GM12873 (cell line): ENCODE results near the gene DES.

Source experiments
- CTCF ChIP-seq: IDR thresholded peaks from 2 replicates; pipeline ENCODE4 v1.5.1; 2012; ENCODE audit warnings: low read depth, mild to moderate bottlenecking, moderate library complexity, low read length, control low read depth; ENCODE audit not compliant: insufficient read depth; ENCODE audit errors: missing control alignments

DES gene

GRCh38 chr2:219461669-219462068, 43.5 kb downstream of the DES start:
- TF ChIP-seq CTCF: no peak

GRCh38 chr2:219462349-219462748, 44.2 kb downstream of the DES start:
- no peak for TF ChIP-seq CTCF

GRCh38 chr2:219464286-219465032, 46.3 kb downstream of the DES start:
- no peak for TF ChIP-seq CTCF

GRCh38 chr2:219465659-219466561, 47.7 kb downstream of the DES start:
- no peak for TF ChIP-seq CTCF

- no peak for TF ChIP-seq CTCF
Observed at GRCh38 chr2:219466816-219467735, 48.9 kb downstream of the DES start.

GRCh38 chr2:219467736-219468075, 49.5 kb downstream of the DES start:
- no peak for TF ChIP-seq CTCF
